GM23338 (cell line): ENCODE results near the gene TYW1B. TPM values are rescaled to one million over a fixed set of nuclear protein-coding genes. Genes with fewer than 3 reads are reported as not detected.
A peak's percentile ranks its signal among the peaks of the same experiment; 100 is the strongest.

Experiments used
- ATAC-seq: fragments of 200-7000 bp; cut with Tn5 transposase; 3 replicates; pipeline ENCODE4 v1.9.1; 2020
- DNase-seq: peaks from one replicate; pipeline ENCODE4 v3.0.0-alpha.2; 2015; ENCODE audit warnings: low spot score
- H2AFZ ChIP-seq: fragments of 200-600 bp; sonication (generic); 2 replicates; pipeline ENCODE4 v1.8.0; 2016; ENCODE audit warnings: antibody characterized with exemption, mild to moderate bottlenecking, moderate library complexity
- H3F3A ChIP-seq: fragments of 200-600 bp; sonication (generic); replicated peaks from 2 replicates; pipeline ENCODE4 v1.8.0; 2017; ENCODE audit warnings: antibody characterized with exemption, mixed run types, low read depth
- H3K27ac ChIP-seq: fragments of 200-600 bp; sonication (generic); 2 replicates; pipeline ENCODE4 v1.6.1; 2016; ENCODE audit warnings: low read depth
- H3K27me3 ChIP-seq: fragments of 200-600 bp; sonication (generic); 2 replicates; pipeline ENCODE4 v1.8.0; 2016; ENCODE audit warnings: mild to moderate bottlenecking, mixed run types, moderate library complexity; ENCODE audit not compliant: insufficient read depth
- H3K36me3 ChIP-seq: fragments of 200-600 bp; sonication (generic); 2 replicates; pipeline ENCODE4 v1.8.0; 2016; ENCODE audit warnings: mild to moderate bottlenecking; ENCODE audit not compliant: insufficient read depth
- H3K4me1 ChIP-seq: fragments of 200-600 bp; sonication (generic); 2 replicates; pipeline ENCODE4 v1.8.0; 2016; ENCODE audit warnings: mild to moderate bottlenecking, moderate library complexity; ENCODE audit not compliant: insufficient read depth
- H3K4me2 ChIP-seq: fragments of 200-600 bp; sonication (generic); 2 replicates; pipeline ENCODE4 v1.7.1; 2017; ENCODE audit warnings: mixed run types
- H3K4me3 ChIP-seq: fragments of 200-600 bp; sonication (generic); 2 replicates; pipeline ENCODE4 v1.6.1; 2016; ENCODE audit warnings: mixed run types
- H3K79me2 ChIP-seq: fragments of 200-600 bp; sonication (generic); replicated peaks from 2 replicates; pipeline ENCODE4 v1.8.0; 2017; ENCODE audit warnings: mild to moderate bottlenecking; ENCODE audit not compliant: insufficient read depth
- H3K9me2 ChIP-seq: fragments of 200-600 bp; sonication (generic); 2 replicates; pipeline ENCODE4 v1.8.0; 2017; ENCODE audit not compliant: insufficient read depth
- H4K20me1 ChIP-seq: fragments of 200-600 bp; sonication (generic); replicated peaks from 2 replicates; pipeline ENCODE4 v1.8.0; 2017; ENCODE audit warnings: mild to moderate bottlenecking; ENCODE audit not compliant: insufficient read depth
- H3K27ac Mint-ChIP-seq: 2 replicates; pipeline ENCODE4 v1.8.0; 2020; ENCODE audit warnings: inconsistent platforms, mild to moderate bottlenecking, moderate library complexity, mixed read lengths
- H3K27me3 Mint-ChIP-seq: 3 replicates; pipeline ENCODE4 v1.8.0; 2022; ENCODE audit warnings: low read depth, mild to moderate bottlenecking, moderate library complexity, mixed read lengths, inconsistent platforms; ENCODE audit not compliant: insufficient read depth, poor library complexity
- H3K36me3 Mint-ChIP-seq: 3 replicates; pipeline ENCODE4 v1.8.0; 2021; ENCODE audit warnings: low read depth, mild to moderate bottlenecking, inconsistent platforms, moderate library complexity, mixed read lengths
- H3K4me1 Mint-ChIP-seq: 3 replicates; pipeline ENCODE4 v1.8.0; 2020; ENCODE audit warnings: mild to moderate bottlenecking, inconsistent platforms, mixed read lengths
- H3K4me3 Mint-ChIP-seq: 3 replicates; pipeline ENCODE4 v1.8.0; 2021; ENCODE audit warnings: moderate library complexity, mild to moderate bottlenecking, inconsistent platforms, mixed read lengths
- H3K9me3 Mint-ChIP-seq: 3 replicates; pipeline ENCODE4 v1.8.0; 2020; ENCODE audit warnings: moderate library complexity, mild to moderate bottlenecking, inconsistent platforms, mixed read lengths
- CTCF ChIP-seq, 2 experiments: fragments of 200-600 bp in 1 of 2; sonication (generic) in 1 of 2; conservative IDR thresholded peaks; 2 replicates each; pipeline versions ENCODE4 v1.5.1 to v1.6.1; 2016 to 2017; ENCODE audit warnings: antibody characterized with exemption in 2 of 2, low read depth in 2 of 2, mild to moderate bottlenecking in 2 of 2, moderate library complexity in 1 of 2
- ETS1 ChIP-seq: IDR thresholded peaks from 2 replicates; pipeline ENCODE4 v1.6.1; 2016; ENCODE audit warnings: antibody characterized with exemption
- EZH2 ChIP-seq: fragments of 200-600 bp; sonication (generic); IDR thresholded peaks from one replicate; pipeline ENCODE4 v1.8.0; 2017; ENCODE audit warnings: antibody characterized with exemption, mild to moderate bottlenecking, low read depth; ENCODE audit not compliant: unreplicated experiment
- STAT1 ChIP-seq: IDR thresholded peaks from one replicate; pipeline ENCODE4 v1.6.1; 2016; ENCODE audit warnings: antibody characterized with exemption; ENCODE audit not compliant: unreplicated experiment
- ZNF331 ChIP-seq: fragments of 250-450 bp; sonication (Bioruptor Pico); IDR thresholded peaks from 2 replicates; pipeline ENCODE4 v1.5.0; 2020; ENCODE audit warnings: low read depth, mild to moderate bottlenecking, moderate library complexity
- ZNF462 ChIP-seq: fragments of 250-450 bp; sonication (Bioruptor Pico); IDR thresholded peaks from 2 replicates; pipeline ENCODE4 v1.5.0; 2020; ENCODE audit warnings: mild to moderate bottlenecking, moderate library complexity
- polyA plus RNA-seq: library from polyadenylated mRNA; unstranded; fragments of >200 nt; fragmentation: Nextera tagmentation; extraction: Ambion mirVana; gene quantifications from 2 replicates; pipeline ENCODE4 v1.2.1, GENCODE V29; 2016
- total RNA-seq: library from RNA; depleted of rRNA; stranded (reverse); fragments of >200 nt; shearing (Covaris generic); gene quantifications from 2 replicates; pipeline ENCODE4 v1.2.3, GENCODE V29; 2014

TYW1B gene
- total and polyA plus RNA-seq, 2 experiments from 2014 or later: 2.8 to 5.6 TPM

GRCh38 chr7:72781631-72782030 lies 46.4 kb downstream of the TYW1B start (continued):
- TF ChIP-seq ZNF462 (CRISPR knock-in tag): no peak
- no peak for TF ChIP-seq STAT1

GRCh38 chr7:72781161-72781560 lies 46.8 kb downstream of the TYW1B start:
- Mint-ChIP-seq H3K4me3 (no peak overlapping the region), H3K36me3 (peaks cover 15% of the 10 kb centered on the region), H3K9me3 (no peaks in the 10 kb centered on the region), H3K4me1 (peaks cover 12% of the 10 kb centered on the region; the same call in 2 of the 3 replicates), H3K27ac (peak overlapping the region; percentile 4; the same call in 1 of the 2 replicates), H3K27me3 (no peaks in the 10 kb centered on the region)
- Histone ChIP-seq H3F3A (no peaks in the 10 kb centered on the region), H4K20me1 (no peaks in the 10 kb centered on the region), H2AFZ (no peak overlapping the region), H3K27ac (no peak overlapping the region), H3K36me3 (no peaks in the 10 kb centered on the region), H3K4me1 (no peaks in the 10 kb centered on the region), H3K4me2 (no peak overlapping the region), H3K27me3 (no peaks in the 10 kb centered on the region), H3K79me2 (no peaks in the 10 kb centered on the region), H3K4me3 (no peak overlapping the region), H3K9me2 (no peaks in the 10 kb centered on the region)
- DNase-seq (peak; percentile 3), ATAC-seq (no peak)
- TF ChIP-seq CTCF (conservative IDR thresholded peaks at IDR 0.05; ENCODE audit: low read depth in 2 of 2) (no peak), ZNF462 (CRISPR knock-in tag) (no peak), EZH2 (no peak), ETS1 (no peak), ZNF331 (no peak)
